Type B pancreatic cell (in vitro differentiated cells): ENCODE measurements around the gene MICAL3. TPM values are rescaled to one million over a fixed set of nuclear protein-coding genes. Genes with fewer than 3 reads are reported as not detected.

Experiments
- DNase-seq: peaks from one replicate; pipeline ENCODE4 v3.0.0; 2021; ENCODE audit warnings: mixed read lengths; ENCODE audit not compliant: unreplicated experiment; ENCODE audit errors: extremely low spot score
- H3K27ac Mint-ChIP-seq: 2 replicates; pipeline ENCODE4 v1.8.0; 2021; ENCODE audit warnings: mild to moderate bottlenecking, mixed read lengths
- H3K27me3 Mint-ChIP-seq: 2 replicates; pipeline ENCODE4 v1.8.0; 2021; ENCODE audit warnings: mixed read lengths
- H3K36me3 Mint-ChIP-seq: 2 replicates; pipeline ENCODE4 v1.8.0; 2021; ENCODE audit warnings: mixed read lengths
- H3K4me1 Mint-ChIP-seq: one replicate; pipeline ENCODE4 v1.8.0; 2021; ENCODE audit warnings: mixed read lengths; ENCODE audit not compliant: unreplicated experiment
- H3K4me3 Mint-ChIP-seq: 2 replicates; pipeline ENCODE4 v1.8.0; 2021; ENCODE audit warnings: mild to moderate bottlenecking, mixed read lengths
- H3K9me3 Mint-ChIP-seq: 2 replicates; pipeline ENCODE4 v1.8.0; 2021; ENCODE audit warnings: mixed read lengths
- CTCF ChIP-seq: fragments of 200-600 bp; sonication (generic); conservative IDR thresholded peaks from 2 replicates; pipeline ENCODE4 v1.5.0; 2021; ENCODE audit warnings: antibody characterized with exemption, mild to moderate bottlenecking
- total RNA-seq: library from RNA; stranded (reverse); gene quantifications from 2 replicates; pipeline ENCODE4 v1.2.1, GENCODE V29; 2021; ENCODE audit warnings: low replicate concordance

Gene MICAL3
- total RNA-seq, 1 donor from 2014 or later, result 56.4 TPM

GRCh38 chr22:17906978-17907747 is 117.2 kb downstream of the MICAL3 start:
- H3K36me3 Mint-ChIP-seq, result peaks cover 12% of the 10 kb centered on the region
- H3K27me3 Mint-ChIP-seq, result no peaks in the 10 kb centered on the region
- no peaks in the 10 kb centered on the region for H3K9me3 Mint-ChIP-seq
- peaks cover 40% of the 10 kb centered on the region for H3K4me1 Mint-ChIP-seq
- H3K27ac Mint-ChIP-seq, result peak overlapping the region; percentile 44
- TF ChIP-seq CTCF, result no peak
- DNase-seq, result no peak
- H3K4me3 Mint-ChIP-seq, result no peak overlapping the region

- Mint-ChIP-seq H3K36me3 (peaks cover 17% of the 10 kb centered on the region), H3K4me1 (peaks cover 30% of the 10 kb centered on the region), H3K4me3 (no peak overlapping the region), H3K27ac (no peak overlapping the region), H3K9me3 (no peaks in the 10 kb centered on the region), H3K27me3 (no peaks in the 10 kb centered on the region)
- TF ChIP-seq CTCF, result no peak
- DNase-seq, result no peak
Observed at GRCh38 chr22:17905445-17905844, 118.9 kb downstream of the MICAL3 start.

GRCh38 chr22:17903564-17904295 is 120.6 kb downstream of the MICAL3 start:
- H3K4me3 Mint-ChIP-seq, result no peak overlapping the region
- peak overlapping the region; percentile 36 for H3K27ac Mint-ChIP-seq
- no peak for DNase-seq
- peaks cover 23% of the 10 kb centered on the region for H3K36me3 Mint-ChIP-seq
- TF ChIP-seq CTCF, result no peak
- H3K27me3 Mint-ChIP-seq, result no peaks in the 10 kb centered on the region
- peaks cover 18% of the 10 kb centered on the region for H3K4me1 Mint-ChIP-seq
- H3K9me3 Mint-ChIP-seq, result no peaks in the 10 kb centered on the region

GRCh38 chr22:17902960-17903359 is 121.4 kb downstream of the MICAL3 start:
- Mint-ChIP-seq H3K36me3 (peaks cover 23% of the 10 kb centered on the region), H3K27me3 (no peaks in the 10 kb centered on the region), H3K27ac (peak overlapping the region; percentile 22), H3K9me3 (no peaks in the 10 kb centered on the region), H3K4me3 (no peak overlapping the region), H3K4me1 (peaks cover 18% of the 10 kb centered on the region)
- no peak for DNase-seq
- TF ChIP-seq CTCF, result no peak

GRCh38 chr22:17898375-17898774 is 126.0 kb downstream of the MICAL3 start:
- no peak for TF ChIP-seq CTCF
- H3K27ac Mint-ChIP-seq, result no peak overlapping the region
- H3K36me3 Mint-ChIP-seq, result peaks cover 21% of the 10 kb centered on the region
- DNase-seq, result no peak
- no peaks in the 10 kb centered on the region for H3K9me3 Mint-ChIP-seq
- H3K4me3 Mint-ChIP-seq, result no peak overlapping the region
- H3K4me1 Mint-ChIP-seq, result peaks cover 6% of the 10 kb centered on the region
- no peaks in the 10 kb centered on the region for H3K27me3 Mint-ChIP-seq
